GM19328 (cell line): ENCODE results near the gene KCNC3.

Source experiments
- ATAC-seq: cut with Tn5 transposase; IDR thresholded peaks from one replicate; pipeline ENCODE4 v1.9.1; 2021; ENCODE audit warnings: mild to moderate bottlenecking, moderate library complexity; ENCODE audit not compliant: unreplicated experiment

The KCNC3 gene

DNA sequence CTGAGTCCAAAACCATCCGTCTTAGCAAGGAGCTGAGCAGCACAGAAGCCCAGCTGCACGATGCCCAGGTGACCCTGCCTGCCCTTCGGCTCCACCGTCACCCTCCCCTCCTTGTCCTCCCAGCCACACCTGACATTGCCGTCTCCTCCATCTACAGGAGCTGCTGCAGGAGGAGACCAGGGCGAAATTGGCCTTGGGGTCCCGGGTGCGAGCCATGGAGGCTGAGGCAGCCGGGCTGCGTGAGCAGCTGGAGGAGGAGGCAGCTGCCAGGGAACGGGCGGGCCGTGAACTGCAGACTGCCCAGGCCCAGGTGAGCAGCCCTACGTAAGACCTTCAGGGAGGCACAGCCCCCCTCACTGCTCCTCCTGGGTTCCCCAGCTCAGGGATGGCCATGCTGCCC, 49.1 kb downstream of the KCNC3 start:
- ATAC-seq: no peak

DNA sequence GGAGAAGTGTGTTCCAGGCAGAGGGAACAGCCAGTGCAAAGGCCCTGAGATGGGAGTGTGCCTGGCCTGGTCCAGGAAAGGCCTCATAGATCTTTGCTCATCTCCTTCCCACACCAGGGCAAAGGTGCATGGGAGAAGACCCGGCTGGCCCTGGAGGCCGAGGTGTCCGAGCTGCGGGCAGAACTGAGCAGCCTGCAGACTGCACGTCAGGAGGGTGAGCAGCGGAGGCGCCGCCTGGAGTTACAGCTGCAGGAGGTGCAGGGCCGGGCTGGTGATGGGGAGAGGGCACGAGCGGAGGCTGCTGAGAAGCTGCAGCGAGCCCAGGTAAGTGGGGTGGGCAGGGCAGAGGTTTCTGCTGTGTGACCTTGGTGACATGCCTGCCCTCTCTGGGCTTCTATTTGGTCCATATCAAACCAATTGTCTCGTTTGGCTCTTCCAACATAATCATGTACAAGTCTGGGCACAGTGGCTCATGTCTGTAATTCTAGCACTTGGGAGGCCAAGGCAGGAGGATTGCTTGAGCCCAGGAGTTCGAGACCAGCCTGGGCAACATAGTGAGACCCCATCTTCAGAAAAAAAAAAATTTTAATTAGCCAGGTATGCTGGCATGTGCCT, 51.1 kb downstream of the KCNC3 start:
- no peak for ATAC-seq

DNA sequence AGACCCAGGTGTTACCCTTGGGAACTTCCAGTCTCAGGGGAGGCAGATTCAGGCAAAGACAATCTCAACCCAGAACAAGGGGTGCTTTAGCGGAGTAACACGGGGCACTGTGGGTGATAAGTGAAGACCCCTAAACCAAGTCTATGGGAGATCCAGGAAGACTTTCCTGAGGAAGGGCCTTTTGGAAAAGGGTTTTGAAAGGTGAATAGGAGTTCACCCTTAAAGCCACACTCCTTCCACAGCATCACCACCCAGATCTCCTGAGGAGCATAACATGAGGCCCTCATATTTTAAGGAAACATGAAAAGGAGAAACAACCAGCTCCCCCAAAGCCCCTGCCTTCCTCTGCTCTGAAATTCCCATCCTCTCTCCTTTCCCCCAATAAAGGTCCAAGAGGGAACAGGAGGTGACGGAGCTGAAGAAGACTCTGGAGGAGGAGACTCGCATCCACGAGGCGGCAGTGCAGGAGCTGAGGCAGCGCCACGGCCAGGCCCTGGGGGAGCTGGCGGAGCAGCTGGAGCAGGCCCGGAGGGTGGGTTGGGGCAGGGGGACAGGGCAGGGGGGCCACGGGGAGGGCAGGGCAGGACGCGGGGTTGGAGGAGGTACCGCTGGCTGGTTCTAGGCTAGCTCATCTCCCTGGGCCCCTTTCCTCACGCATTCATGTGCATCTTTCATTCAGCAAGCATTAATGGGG, 52.7 kb downstream of the KCNC3 start:
- no peak for ATAC-seq

DNA sequence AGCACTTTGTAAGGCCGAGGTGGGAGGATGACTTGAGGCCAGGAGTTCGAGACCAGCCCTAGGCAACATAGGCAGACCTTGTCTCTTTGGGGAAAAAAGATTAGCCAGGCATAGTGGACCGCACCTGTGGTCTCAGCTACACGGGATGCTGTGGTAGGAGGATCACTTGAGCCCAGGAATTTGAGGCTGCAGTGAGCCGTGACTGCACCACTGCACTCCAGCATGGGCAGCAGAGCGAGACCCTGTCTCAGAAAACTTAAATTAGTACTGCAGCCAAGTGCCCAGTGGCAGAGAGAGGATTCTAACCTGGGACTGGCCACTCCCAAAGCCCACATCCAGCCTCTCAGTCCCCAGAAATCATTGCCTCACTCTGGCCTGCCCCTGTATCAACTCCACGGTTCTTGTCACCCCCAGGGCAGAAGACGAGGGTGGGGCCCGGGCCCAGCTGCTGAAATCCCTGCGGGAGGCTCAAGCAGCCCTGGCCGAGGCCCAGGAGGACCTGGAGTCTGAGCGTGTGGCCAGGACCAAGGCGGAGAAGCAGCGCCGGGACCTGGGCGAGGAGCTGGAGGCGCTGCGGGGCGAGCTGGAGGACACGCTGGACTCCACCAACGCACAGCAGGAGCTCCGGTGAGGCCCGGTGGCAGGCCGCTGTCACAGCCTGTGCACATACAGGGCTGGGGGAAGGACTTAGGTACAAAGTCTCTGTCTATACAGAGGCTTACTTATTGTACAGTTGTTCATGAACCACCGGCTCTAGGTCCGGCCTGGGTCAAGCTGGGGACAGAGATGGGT, 53.4 kb downstream of the KCNC3 start:
- no peak for ATAC-seq

DNA sequence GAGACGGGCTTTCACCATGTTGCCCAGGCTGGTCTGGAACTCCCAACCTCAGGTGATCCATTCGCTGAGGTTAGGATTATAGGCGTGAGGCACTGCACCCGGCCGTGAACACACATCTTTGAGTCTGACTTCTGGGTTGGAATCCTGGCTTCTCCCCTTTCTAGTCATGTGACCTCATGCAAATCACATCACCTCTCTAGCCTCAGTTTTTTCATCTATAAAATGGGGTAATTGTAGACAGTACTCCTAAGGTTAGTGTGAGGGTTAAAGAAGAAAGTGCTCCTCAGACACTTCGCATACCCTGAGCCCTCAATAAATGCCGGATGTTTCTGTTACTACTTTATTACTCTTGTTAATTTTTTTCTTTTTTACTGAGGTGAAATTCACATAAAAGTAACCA, 55.4 kb downstream of the KCNC3 start:
- ATAC-seq: no peak

DNA sequence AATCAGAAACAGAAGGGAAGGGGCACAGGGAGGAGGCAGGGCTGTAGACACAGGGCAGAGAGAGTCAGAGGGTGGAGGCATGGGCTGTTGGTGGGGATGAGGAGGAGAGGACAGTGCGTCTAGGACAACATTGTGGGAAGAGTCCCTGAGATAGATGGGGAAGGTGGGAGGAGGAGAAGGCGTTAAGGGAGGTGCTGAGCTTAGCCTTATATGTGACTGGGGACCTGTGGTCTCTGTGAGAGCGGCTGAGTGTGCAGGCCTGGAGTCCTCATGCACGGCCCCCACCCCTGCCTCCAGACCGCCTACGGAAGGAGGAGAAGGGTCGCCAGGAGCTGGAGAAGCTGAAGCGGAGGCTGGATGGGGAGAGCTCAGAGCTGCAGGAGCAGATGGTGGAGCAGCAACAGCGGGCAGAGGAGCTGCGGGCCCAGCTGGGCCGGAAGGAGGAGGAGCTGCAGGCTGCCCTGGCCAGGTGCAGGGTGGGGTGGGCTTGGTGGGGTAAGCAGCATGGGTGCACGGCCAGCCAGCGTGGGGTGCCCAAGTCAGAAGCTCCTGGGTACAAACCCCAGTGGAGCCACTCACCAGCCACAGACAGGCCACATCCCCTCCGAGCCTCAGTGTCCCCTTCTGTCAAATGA, 56.8 kb downstream of the KCNC3 start:
- ATAC-seq: no peak

DNA sequence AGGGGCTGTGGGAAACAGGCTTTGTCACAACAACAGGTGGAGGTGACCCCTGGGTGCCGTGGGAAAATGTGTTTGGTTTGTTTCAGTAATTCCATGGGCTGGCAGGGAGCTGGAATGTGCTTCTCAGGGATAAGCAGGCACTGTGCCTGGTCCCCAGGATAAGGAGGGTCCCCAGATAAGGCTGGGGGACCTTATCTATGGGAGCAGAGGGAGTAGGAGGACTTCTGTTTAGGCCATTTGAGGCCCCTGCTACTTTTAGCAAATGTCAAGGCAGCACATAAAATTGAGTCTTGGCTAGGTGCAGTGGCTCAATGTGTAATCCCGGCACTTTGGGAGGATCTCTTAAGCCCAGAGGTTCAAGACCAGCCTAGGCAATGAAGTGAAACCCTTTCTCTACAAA, 59.5 kb downstream of the KCNC3 start:
- no peak for ATAC-seq

DNA sequence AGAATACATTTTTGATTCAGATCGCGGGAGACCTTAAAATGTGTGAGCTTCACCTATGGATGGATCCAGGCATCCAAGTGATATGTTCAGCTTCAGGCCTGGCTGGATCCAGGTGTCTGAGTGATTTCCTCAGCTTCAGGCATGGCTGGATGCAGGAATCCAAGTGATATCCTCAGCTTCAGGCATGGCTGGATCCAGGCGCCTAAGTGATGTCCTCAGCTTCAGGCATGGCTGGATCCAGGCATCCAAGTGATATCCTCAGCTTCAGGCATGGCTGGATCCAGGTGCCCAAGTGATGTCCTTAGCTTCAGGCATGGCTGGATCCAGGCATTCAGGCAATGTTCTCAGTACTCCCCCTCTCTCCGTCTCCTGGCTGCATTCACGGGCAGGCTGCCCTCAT, 60.7 kb downstream of the KCNC3 start:
- no peak for ATAC-seq

DNA sequence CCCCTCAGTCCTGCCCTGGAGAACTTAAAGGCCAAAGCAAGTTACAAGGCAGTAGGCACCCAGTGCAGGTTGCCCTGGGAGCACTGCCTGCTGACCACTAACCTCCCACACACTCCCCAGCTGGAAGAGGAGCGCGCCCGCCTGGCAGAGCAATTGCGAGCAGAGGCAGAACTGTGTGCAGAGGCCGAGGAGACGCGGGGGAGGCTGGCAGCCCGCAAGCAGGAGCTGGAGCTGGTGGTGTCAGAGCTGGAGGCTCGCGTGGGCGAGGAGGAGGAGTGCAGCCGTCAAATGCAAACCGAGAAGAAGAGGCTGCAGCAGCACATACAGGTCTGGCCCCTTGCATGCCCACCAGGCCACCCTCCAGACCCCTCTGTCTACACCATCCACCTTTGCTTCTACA, 61.1 kb downstream of the KCNC3 start:
- ATAC-seq: no peak

DNA sequence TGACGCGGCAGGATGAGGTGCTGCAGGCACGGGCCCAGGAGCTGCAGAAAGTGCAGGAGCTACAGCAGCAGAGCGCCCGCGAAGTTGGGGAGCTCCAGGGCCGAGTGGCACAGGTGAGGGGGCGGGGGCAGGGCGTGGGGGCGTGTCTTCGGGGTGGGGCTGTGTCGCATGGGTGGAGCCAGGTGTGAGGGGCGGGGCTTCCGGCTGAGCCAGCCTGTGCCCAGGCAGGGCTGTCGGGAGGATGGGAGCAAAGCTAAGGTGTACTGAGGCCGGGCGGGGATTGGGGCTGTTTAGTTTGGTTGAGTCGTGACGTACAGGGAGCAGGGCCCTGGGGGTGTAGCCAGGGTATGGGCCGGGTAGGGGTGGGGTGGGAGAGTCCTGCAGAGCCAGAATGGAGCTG, 62.3 kb downstream of the KCNC3 start:
- ATAC-seq: no peak

DNA sequence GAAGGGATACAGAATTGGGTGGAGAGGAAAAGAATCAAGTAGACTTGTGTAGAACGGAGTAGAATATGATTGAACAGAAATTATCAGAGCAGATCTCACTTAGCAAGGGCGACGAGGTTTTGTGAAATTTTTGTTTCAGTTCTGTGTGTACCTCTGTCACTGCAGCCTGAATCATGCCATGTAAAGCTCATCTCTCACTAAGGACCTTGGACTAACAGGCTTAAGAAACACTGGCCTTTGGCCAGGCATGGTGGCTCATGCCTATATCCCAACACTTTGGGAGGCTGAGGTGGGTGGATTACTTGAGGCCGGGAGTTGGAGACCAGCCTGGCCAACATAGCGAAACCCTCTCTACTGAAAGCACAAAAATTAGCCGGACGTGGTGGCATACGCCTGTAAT, 63.1 kb downstream of the KCNC3 start:
- no peak for ATAC-seq

DNA sequence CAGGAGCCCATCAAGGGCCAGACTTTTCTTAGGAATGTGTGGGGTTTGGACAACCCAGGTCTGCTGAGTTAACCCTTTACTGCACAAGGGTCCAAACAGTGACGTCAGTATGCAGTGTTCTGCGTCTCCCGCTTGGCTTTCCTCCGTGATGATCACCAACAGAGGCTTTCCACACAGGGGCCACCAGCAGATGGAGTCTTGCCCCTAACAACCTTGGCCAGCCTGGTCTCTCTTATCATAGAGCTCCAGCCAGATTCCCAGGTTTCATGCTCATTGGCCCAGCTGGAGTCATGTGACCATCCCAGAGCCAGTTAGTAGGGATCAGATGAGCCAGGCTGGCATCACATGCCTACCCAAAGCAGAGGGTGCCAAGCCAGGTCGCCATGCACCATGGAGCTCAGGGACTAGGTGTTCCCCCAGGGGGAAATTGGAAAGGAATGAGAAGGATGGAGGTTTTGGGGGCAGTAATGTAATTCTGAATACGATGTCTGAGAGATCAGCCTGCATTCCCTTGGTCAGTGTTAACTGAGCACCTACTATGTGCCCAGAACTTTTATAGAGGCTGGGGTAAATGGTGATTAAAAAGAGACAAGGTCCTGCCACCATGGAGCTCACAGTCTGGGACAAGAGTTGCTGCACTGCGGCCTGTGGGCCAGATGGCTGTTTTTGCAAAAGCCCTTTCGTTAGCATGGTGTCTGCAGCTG, 64.5 kb downstream of the KCNC3 start:
- ATAC-seq: no peak

DNA sequence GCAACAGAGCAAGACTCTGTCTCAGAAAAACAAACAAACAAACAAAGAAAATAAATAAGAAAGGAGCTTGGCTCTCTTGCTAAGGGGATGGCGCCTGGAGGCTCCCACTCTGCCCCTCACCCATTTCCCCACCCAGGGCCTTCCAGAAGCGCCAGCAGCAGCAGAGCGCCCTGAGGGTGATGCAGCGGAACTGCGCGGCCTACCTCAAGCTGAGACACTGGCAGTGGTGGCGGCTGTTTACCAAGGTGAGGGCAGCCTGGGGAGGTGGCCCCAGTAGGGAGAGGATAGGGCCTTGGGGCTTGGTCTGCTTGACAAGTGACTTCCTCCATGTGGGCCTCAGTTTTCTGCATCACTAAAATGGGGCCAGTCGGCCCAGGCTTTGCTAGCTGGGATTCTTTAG, 66.0 kb downstream of the KCNC3 start:
- no peak for ATAC-seq
